ENCODE data around the gene SPINT3.

SPINT3 gene

DNA sequence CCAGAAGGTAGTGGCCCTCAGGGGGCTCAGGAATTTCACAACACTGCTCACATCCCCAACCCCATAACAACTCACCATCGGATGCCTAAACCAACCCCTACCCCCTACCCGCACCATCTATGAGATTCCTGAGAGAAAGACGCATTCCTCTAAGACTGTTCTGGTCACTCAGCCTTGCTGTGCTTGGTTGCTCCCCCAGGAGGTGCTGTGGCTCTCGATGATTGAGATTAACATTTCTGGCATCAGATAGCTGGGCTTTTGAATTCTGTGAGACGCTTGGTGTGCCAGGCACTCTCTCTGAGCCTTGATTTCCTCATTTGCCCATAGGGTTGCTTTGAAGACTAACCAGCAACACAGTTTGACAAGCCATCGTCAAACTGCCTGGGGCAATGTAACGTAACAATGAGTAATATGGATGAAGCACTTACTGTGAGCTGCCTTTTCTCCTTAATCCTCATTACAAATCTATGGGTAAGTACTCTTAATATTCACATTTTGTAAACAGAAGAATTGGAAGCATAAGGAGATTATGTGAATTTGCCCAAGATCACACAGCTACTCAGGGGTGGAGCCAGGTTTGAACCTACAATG lies 22.9 kb upstream of the SPINT3 start:
- Histone ChIP-seq H3K27ac (ENCODE audit: low read depth, low read length) (no peak overlapping the region), H3K9me3 (ENCODE audit: control insufficient read depth in 1 of 2, low read length in 2 of 2) (no peaks in the 10 kb centered on the region), H3K4me3 (ENCODE audit: low read depth in 1 of 2, low read length in 2 of 2) (no peak overlapping the region), H3K4me1 (ENCODE audit: control insufficient read depth in 1 of 2, insufficient read depth in 2 of 2, low read length in 2 of 2) (no peaks in the 10 kb centered on the region), H3K27me3 (ENCODE audit: control insufficient read depth in 1 of 2, insufficient read depth in 2 of 2, low read length in 2 of 2) (peaks cover 13 to 16% of the 10 kb centered on the region in 2 donors), H3K36me3 (ENCODE audit: control insufficient read depth in 1 of 2, insufficient read depth in 2 of 2, low read length in 2 of 2) (no peaks in the 10 kb centered on the region), H3K9ac (ENCODE audit: low read depth in 1 of 2, low read length in 2 of 2) (no peak overlapping the region)

DNA sequence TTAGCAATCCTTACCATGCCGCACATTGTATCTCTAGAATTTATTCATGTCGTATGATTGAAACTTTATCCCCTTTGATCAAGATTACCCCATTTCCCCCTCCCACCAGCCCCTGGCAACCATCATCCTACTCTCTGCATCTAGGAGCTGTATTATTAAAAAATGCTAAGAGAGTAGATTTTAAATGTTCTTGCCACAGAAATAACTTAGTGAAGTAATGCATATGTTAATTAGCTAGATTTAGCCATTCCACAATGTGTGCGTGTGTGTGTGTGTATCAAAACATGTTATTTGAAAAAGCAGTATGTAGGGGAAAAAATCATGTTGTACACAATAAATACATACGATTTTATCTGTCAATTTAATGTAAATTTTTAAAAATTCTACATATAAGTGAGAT lies 11.9 kb upstream of the SPINT3 start:
- H3K9me3 ChIP-seq (ENCODE audit: control insufficient read depth in 1 of 2, low read length in 2 of 2): no peaks in the 10 kb centered on the region
- H3K9ac ChIP-seq (ENCODE audit: low read depth in 1 of 2, low read length in 2 of 2): no peak overlapping the region
- no peak overlapping the region for H3K27ac ChIP-seq (ENCODE audit: low read depth, low read length)
- no peak overlapping the region for H3K4me3 ChIP-seq (ENCODE audit: low read depth in 1 of 2, low read length in 2 of 2)
- peaks cover 4 to 15% of the 10 kb centered on the region in 2 donors for H3K27me3 ChIP-seq (ENCODE audit: control insufficient read depth in 1 of 2, insufficient read depth in 2 of 2, low read length in 2 of 2)
- H3K36me3 ChIP-seq (ENCODE audit: control insufficient read depth in 1 of 2, insufficient read depth in 2 of 2, low read length in 2 of 2): no peaks in the 10 kb centered on the region
- H3K4me1 ChIP-seq (ENCODE audit: control insufficient read depth in 1 of 2, insufficient read depth in 2 of 2, low read length in 2 of 2): no peaks in the 10 kb centered on the region

DNA sequence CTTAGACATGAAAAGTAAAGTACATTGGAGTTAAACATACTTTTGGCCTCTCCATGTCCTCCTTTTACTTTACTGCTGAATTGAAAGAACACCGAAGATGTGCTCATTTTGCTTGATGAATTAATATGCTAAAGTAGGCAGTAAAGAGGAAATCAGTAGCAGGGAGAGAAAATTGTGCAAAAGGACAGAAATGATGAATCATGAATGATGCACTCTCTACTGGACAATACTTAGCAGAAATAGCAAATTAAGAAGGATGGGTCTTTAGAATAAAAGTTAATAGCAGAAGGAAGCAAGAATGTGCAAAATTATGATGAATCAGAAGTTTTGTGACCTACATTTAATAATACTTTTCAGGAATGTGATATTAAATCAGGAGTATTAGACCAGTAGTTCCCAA lies 8.4 kb upstream of the SPINT3 start:
- no peaks in the 10 kb centered on the region for H3K36me3 ChIP-seq (ENCODE audit: control insufficient read depth in 1 of 2, insufficient read depth in 2 of 2, low read length in 2 of 2)
- H3K27ac ChIP-seq (ENCODE audit: low read depth, low read length): no peak overlapping the region
- no peaks in the 10 kb centered on the region for H3K4me1 ChIP-seq (ENCODE audit: control insufficient read depth in 1 of 2, insufficient read depth in 2 of 2, low read length in 2 of 2)
- H3K9ac ChIP-seq (ENCODE audit: low read depth in 1 of 2, low read length in 2 of 2): no peak overlapping the region
- no peak overlapping the region for H3K4me3 ChIP-seq (ENCODE audit: low read depth in 1 of 2, low read length in 2 of 2)
- H3K27me3 ChIP-seq (ENCODE audit: control insufficient read depth in 1 of 2, insufficient read depth in 2 of 2, low read length in 2 of 2): peaks cover 4 to 15% of the 10 kb centered on the region in 2 donors
- H3K9me3 ChIP-seq (ENCODE audit: control insufficient read depth in 1 of 2, low read length in 2 of 2): no peaks in the 10 kb centered on the region

DNA sequence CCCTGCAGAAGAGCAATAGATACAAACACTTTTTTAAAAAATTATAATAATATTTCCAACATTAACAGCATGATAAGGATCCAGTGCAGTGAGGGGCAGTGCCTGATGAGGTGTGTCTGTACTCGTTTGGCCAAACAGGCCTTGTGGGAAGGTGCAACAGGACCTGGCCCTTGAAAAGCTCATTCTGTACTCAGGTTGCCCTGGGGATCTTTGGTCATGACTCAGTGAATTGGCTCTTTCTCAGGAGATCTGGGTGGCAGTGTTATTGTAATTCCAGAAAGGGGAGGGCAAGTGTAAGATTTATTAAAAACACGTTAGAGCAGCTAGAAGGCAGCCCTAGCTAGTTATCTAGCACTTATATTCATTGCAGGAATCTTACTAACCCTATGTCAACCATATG lies 2.9 kb upstream of the SPINT3 start:
- Histone ChIP-seq H3K27ac (ENCODE audit: low read depth, low read length) (no peak overlapping the region), H3K9me3 (ENCODE audit: control insufficient read depth in 1 of 2, low read length in 2 of 2) (no peaks in the 10 kb centered on the region), H3K4me1 (ENCODE audit: control insufficient read depth in 1 of 2, insufficient read depth in 2 of 2, low read length in 2 of 2) (no peaks in the 10 kb centered on the region), H3K4me3 (ENCODE audit: low read depth in 1 of 2, low read length in 2 of 2) (no peak overlapping the region), H3K27me3 (ENCODE audit: control insufficient read depth in 1 of 2, insufficient read depth in 2 of 2, low read length in 2 of 2) (peaks cover 0 to 8% of the 10 kb centered on the region in 2 donors), H3K36me3 (ENCODE audit: control insufficient read depth in 1 of 2, insufficient read depth in 2 of 2, low read length in 2 of 2) (no peaks in the 10 kb centered on the region), H3K9ac (ENCODE audit: low read depth in 1 of 2, low read length in 2 of 2) (no peak overlapping the region)

DNA sequence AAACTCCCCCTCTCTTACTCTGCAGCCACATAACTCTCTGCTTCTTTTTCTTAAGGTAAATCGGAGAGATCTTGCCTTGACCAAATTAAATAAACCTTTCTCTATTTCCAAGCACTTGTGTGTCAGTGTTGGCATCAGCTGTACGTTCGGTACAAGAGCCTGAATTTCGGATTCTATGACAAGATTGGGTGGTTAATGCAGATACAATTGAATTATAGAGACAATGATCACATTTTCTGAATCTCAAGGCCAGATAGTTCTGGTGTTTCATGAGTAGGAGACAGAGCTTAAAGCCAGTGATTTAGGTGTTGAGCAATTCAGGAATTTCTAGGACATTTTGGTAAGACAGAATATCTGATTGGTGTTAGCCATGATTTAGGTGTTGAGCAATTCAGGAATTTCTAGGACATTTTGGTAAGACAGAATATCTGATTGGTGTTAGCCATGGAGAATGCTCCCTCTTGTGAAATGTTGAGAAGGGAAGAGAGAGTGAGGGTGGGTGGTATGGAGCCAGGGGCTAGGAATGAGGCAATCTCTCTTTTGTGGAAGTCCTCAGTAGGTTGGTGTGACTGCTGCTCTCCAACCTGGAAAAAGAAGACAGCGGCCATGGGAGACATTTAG lies 5.1 kb downstream of the SPINT3 start:
- Histone ChIP-seq H3K9ac (ENCODE audit: low read depth in 1 of 2, low read length in 2 of 2) (no peak overlapping the region), H3K4me3 (ENCODE audit: low read depth in 1 of 2, low read length in 2 of 2) (no peak overlapping the region), H3K27me3 (ENCODE audit: control insufficient read depth in 1 of 2, insufficient read depth in 2 of 2, low read length in 2 of 2) (peaks cover 0 to 9% of the 10 kb centered on the region in 2 donors), H3K4me1 (ENCODE audit: control insufficient read depth in 1 of 2, insufficient read depth in 2 of 2, low read length in 2 of 2) (peaks cover 3 to 12% of the 10 kb centered on the region in 2 donors), H3K27ac (ENCODE audit: low read depth, low read length) (no peak overlapping the region), H3K36me3 (ENCODE audit: control insufficient read depth in 1 of 2, insufficient read depth in 2 of 2, low read length in 2 of 2) (no peaks in the 10 kb centered on the region), H3K9me3 (ENCODE audit: control insufficient read depth in 1 of 2, low read length in 2 of 2) (no peaks in the 10 kb centered on the region)

DNA sequence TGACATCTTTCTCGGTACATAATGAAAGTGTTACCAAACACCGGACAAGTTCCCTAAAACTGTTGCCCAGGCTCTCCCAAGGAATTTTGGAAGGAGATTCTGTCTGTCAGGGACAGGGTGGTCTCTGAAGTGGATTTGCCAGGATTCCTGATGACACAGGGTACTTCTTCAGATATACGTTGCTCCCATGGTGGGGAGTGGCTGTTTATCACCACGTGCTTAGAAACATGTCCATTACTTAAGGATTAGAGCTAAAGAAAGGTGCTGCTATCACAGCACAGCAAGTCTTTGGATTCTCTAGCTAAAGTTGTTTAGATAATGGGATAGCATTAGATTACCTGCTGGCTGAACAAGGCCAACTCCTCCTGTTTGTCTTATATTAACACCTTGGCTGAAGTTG lies 6.3 kb downstream of the SPINT3 start:
- H3K9ac ChIP-seq (ENCODE audit: low read depth in 1 of 2, low read length in 2 of 2): no peak overlapping the region
- no peak overlapping the region for H3K4me3 ChIP-seq (ENCODE audit: low read depth in 1 of 2, low read length in 2 of 2)
- no peaks in the 10 kb centered on the region for H3K36me3 ChIP-seq (ENCODE audit: control insufficient read depth in 1 of 2, insufficient read depth in 2 of 2, low read length in 2 of 2)
- no peak overlapping the region for H3K27ac ChIP-seq (ENCODE audit: low read depth, low read length)
- H3K4me1 ChIP-seq (ENCODE audit: control insufficient read depth in 1 of 2, insufficient read depth in 2 of 2, low read length in 2 of 2): peaks cover 3 to 12% of the 10 kb centered on the region in 2 donors
- H3K27me3 ChIP-seq (ENCODE audit: control insufficient read depth in 1 of 2, insufficient read depth in 2 of 2, low read length in 2 of 2): peaks cover 0 to 9% of the 10 kb centered on the region in 2 donors
- no peaks in the 10 kb centered on the region for H3K9me3 ChIP-seq (ENCODE audit: control insufficient read depth in 1 of 2, low read length in 2 of 2)

DNA sequence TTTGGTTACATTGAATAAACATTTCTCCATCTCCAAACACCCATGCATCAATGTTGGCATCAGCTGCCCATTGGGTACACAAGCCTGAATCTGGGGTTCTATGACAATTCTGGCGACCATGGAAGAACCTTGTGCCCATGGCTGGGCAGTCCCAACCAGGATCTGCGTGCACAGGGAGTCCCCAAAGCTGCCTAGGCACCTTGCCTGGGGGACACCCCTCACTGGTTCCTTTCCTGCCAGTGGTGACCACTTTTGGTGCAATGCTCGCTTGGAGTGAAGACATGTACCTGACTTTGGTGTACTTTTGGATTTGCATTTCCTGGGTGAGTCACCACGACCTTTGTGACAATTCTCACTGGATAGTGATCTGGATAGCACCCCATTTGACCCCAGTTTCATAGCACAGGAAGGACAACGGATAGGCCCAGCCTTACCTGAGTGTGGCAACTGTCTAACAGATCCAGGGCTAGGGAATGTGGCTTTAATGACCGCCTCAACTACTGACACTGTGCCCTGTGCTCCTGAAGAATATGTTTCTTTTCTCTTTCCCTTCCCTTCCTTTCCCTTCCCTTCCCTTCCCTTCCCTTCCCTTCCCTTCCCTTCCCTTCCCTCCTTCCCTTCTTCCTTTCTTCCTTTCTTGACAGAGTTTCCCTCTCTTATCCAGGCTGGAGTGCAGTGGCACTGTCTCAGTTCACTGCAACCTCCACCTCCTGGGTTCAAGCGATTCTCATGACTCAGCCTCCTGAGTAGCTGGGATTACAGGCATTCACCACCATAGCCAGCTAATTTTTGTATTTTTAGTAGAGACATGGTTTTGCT lies 7.1 kb downstream of the SPINT3 start:
- H3K4me1 ChIP-seq (ENCODE audit: control insufficient read depth in 1 of 2, insufficient read depth in 2 of 2, low read length in 2 of 2): peaks cover 3 to 12% of the 10 kb centered on the region in 2 donors
- no peaks in the 10 kb centered on the region for H3K9me3 ChIP-seq (ENCODE audit: control insufficient read depth in 1 of 2, low read length in 2 of 2)
- H3K27ac ChIP-seq (ENCODE audit: low read depth, low read length): no peak overlapping the region
- H3K4me3 ChIP-seq (ENCODE audit: low read depth in 1 of 2, low read length in 2 of 2): peak overlapping the region in 1 of 2 donors; percentile 2
- peaks cover 0 to 4% of the 10 kb centered on the region in 2 donors for H3K27me3 ChIP-seq (ENCODE audit: control insufficient read depth in 1 of 2, insufficient read depth in 2 of 2, low read length in 2 of 2)
- no peak overlapping the region for H3K9ac ChIP-seq (ENCODE audit: low read depth in 1 of 2, low read length in 2 of 2)
- no peaks in the 10 kb centered on the region for H3K36me3 ChIP-seq (ENCODE audit: control insufficient read depth in 1 of 2, insufficient read depth in 2 of 2, low read length in 2 of 2)

DNA sequence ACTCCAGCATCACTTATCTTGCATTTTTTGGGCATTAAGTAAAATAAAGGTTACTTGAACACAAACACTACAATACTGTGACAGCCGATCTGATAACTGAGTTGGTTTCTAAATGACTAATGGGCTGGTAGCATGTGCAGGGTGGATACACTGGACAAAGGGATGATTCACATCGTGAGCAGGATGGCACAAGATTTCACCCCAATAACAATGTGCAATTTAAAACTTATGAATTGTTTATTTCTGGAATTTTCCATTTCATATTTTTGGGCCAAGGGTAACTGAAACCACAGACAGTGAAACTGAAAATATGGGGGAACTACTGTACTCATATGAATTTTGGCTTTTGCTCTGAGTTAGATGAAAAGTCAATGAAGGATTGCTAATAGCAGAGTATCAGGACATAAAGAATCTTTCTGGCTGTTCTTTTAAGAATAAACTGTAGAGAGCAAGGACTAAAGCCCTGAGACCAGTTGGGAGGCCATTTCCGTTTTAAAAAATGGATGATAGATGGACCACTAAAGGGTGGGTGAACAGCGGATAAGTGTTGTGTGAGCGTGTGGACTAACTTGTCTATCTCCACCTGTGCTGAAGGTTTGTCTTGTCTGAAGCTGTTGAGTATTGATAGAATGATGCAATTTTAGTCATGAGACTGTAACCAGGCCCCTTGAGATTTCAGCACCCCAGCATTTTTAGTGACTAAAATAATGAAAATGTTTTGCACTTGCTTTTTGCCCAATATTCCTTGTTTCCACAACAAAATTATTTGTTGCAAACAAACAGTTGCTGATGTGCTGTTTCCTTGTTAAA lies 8.2 kb downstream of the SPINT3 start:
- H3K27ac ChIP-seq (ENCODE audit: low read depth, low read length): no peak overlapping the region
- no peaks in the 10 kb centered on the region for H3K9me3 ChIP-seq (ENCODE audit: control insufficient read depth in 1 of 2, low read length in 2 of 2)
- peaks cover 0 to 4% of the 10 kb centered on the region in 2 donors for H3K27me3 ChIP-seq (ENCODE audit: control insufficient read depth in 1 of 2, insufficient read depth in 2 of 2, low read length in 2 of 2)
- H3K36me3 ChIP-seq (ENCODE audit: control insufficient read depth in 1 of 2, insufficient read depth in 2 of 2, low read length in 2 of 2): no peaks in the 10 kb centered on the region
- peaks cover 3 to 12% of the 10 kb centered on the region in 2 donors for H3K4me1 ChIP-seq (ENCODE audit: control insufficient read depth in 1 of 2, insufficient read depth in 2 of 2, low read length in 2 of 2)
- no peak overlapping the region for H3K4me3 ChIP-seq (ENCODE audit: low read depth in 1 of 2, low read length in 2 of 2)
- no peak overlapping the region for H3K9ac ChIP-seq (ENCODE audit: low read depth in 1 of 2, low read length in 2 of 2)

DNA sequence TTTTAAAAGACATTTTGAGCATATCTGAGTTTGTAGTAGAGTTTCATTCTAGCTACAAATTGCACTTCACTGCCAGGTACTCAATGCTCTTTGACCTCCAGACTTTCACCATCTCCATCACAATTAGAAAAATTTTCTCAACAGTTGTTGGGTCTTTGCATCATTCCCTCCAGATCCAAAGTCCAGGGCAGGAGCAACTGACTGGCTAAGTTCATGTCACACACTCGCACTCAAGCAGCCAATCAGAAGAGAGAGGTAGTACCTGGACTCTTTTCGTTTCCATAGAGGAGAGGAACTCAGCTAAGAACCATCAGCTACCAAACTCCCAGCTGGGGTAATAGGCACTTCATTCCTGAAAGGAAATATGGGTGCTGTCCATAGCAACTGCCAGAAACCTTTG lies 9.0 kb downstream of the SPINT3 start:
- Histone ChIP-seq H3K4me1 (ENCODE audit: control insufficient read depth in 1 of 2, insufficient read depth in 2 of 2, low read length in 2 of 2) (peaks cover 3 to 12% of the 10 kb centered on the region in 2 donors), H3K27me3 (ENCODE audit: control insufficient read depth in 1 of 2, insufficient read depth in 2 of 2, low read length in 2 of 2) (peaks cover 0 to 4% of the 10 kb centered on the region in 2 donors), H3K4me3 (ENCODE audit: low read depth in 1 of 2, low read length in 2 of 2) (no peak overlapping the region), H3K36me3 (ENCODE audit: control insufficient read depth in 1 of 2, insufficient read depth in 2 of 2, low read length in 2 of 2) (no peaks in the 10 kb centered on the region), H3K9ac (ENCODE audit: low read depth in 1 of 2, low read length in 2 of 2) (no peak overlapping the region), H3K9me3 (ENCODE audit: control insufficient read depth in 1 of 2, low read length in 2 of 2) (no peaks in the 10 kb centered on the region), H3K27ac (ENCODE audit: low read depth, low read length) (no peak overlapping the region)

All from duodenal mucosa (tissue), 2 donors.